ENCODE data around the gene PLEKHD1. TPM values are rescaled to one million over a fixed set of nuclear protein-coding genes. Genes with fewer than 3 reads are reported as not detected.

The PLEKHD1 gene
- total RNA-seq, 1 donor from 2014 or later = 0.14 TPM

- Mint-ChIP-seq H3K27ac (ENCODE audit: unreplicated experiment) (no peak overlapping the region), H3K27me3 (ENCODE audit: low read depth) (no peaks in the 10 kb centered on the region), H3K36me3 (ENCODE audit: low read depth) (peaks cover 6% of the 10 kb centered on the region), H3K9me3 (no peaks in the 10 kb centered on the region), H3K4me1 (no peaks in the 10 kb centered on the region), H3K4me3 (no peak overlapping the region)
- no peak for TF ChIP-seq CTCF (conservative IDR thresholded peaks at IDR 0.05)
- no peak for DNase-seq (ENCODE audit: low read depth, low spot score)
These were observed 32.6 kb upstream of the PLEKHD1 start for GRCh38 chr14:69451941-69452340.

DNA sequence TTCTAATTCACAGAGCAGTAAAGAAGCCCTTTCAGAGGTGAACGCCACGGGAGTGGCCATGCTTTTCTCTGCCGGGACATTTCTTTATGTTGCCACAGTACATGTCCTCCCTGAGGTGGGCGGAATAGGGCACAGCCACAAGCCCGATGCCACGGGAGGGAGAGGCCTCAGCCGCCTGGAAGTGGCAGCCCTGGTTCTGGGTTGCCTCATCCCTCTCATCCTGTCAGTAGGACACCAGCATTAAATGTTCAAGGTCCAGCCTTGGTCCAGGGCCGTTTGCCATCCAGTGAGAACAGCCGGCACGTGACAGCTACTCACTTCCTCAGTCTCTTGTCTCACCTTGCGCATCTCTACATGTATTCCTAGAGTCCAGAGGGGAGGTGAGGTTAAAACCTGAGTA lies 26.2 kb upstream of the PLEKHD1 start:
- H3K27me3 Mint-ChIP-seq (ENCODE audit: low read depth) = no peaks in the 10 kb centered on the region
- H3K4me3 Mint-ChIP-seq = no peak overlapping the region
- H3K9me3 Mint-ChIP-seq = no peaks in the 10 kb centered on the region

DNA sequence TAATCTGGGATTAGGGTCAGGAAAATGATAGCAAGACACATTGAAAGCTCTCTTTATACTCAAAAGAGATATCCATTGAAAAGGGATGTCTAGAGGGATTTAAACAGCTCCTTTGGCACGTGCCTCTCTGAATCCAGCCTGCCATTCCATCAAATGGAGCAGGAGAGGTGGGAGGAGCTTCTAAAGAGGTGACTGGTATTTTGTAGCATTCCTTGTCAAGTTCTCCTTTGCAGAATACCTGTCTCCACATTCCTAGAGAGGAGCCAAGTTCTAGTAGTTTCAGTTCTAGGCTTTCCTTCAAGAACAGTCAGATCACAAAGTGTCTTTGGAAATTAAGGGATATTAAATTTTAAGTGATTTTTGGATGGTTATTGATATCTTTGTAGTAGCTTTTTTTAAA lies 25.4 kb upstream of the PLEKHD1 start:
- H3K4me3 Mint-ChIP-seq = no peak overlapping the region
- TF ChIP-seq CTCF (conservative IDR thresholded peaks at IDR 0.05) = no peak
- H3K36me3 Mint-ChIP-seq (ENCODE audit: low read depth) = peaks cover 3% of the 10 kb centered on the region
- H3K9me3 Mint-ChIP-seq = no peaks in the 10 kb centered on the region
- no peak overlapping the region for H3K27ac Mint-ChIP-seq (ENCODE audit: unreplicated experiment)
- no peaks in the 10 kb centered on the region for H3K27me3 Mint-ChIP-seq (ENCODE audit: low read depth)
- DNase-seq (ENCODE audit: low read depth, low spot score) = no peak
- H3K4me1 Mint-ChIP-seq = no peaks in the 10 kb centered on the region

More for the DNA sequence above, 26.2 kb upstream of the PLEKHD1 start:
- Mint-ChIP-seq H3K27ac (ENCODE audit: unreplicated experiment) (no peak overlapping the region), H3K36me3 (ENCODE audit: low read depth) (peaks cover 3% of the 10 kb centered on the region), H3K4me1 (no peaks in the 10 kb centered on the region)
- no peak for DNase-seq (ENCODE audit: low read depth, low spot score)
- no peak for TF ChIP-seq CTCF (conservative IDR thresholded peaks at IDR 0.05)

DNA sequence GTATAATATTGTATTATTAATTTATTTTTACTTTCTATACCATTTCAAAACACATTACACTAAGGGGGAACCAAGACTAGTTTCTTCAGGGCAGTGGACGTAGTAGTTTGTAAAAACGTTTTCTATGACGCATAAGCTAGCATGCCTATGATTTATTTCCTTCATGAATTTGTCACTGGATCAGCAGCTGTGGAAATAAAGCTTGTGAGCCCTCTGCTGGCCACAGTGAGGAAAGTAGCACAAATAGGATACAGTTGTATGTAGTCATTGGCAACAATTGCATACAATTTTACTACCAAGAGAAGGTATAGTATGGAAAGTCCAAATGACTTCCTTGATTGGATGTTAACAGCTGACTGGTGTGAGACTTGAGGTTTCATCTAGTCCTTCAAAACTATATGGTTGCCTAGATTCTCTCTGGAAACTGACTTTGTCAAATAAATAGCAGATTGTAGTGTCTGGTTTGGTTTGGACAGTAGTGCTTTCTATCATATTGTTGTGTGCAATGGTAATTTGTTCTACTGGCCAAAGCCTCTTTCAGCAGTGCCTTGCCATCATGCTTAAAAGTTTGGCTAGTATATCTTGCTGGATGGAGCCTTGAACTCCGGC lies 24.3 kb upstream of the PLEKHD1 start:
- TF ChIP-seq CTCF (conservative IDR thresholded peaks at IDR 0.05) = peak; percentile 92
- DNase-seq (ENCODE audit: low read depth, low spot score) = peak; percentile 45
- H3K9me3 Mint-ChIP-seq = no peaks in the 10 kb centered on the region

DNA sequence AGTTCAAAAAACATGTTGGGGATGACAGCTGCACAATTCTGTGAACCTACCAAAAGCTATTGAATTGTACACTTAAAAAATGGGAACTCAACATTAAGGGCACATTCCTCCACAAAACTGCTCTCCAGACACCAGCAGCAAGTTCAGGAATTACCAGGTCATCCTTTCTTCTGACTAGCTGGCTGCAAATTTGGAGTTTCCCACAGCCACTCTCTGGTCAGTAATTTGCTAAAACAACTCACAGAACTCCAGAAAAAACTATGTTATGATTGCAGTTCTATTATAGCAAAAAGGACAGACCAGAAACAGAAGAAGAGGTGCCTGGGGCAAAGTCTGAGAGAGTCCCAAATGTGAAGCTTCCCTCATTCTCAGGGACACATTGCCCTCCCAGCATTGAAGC lies 20.1 kb upstream of the PLEKHD1 start:
- TF ChIP-seq CTCF (conservative IDR thresholded peaks at IDR 0.05) = no peak
- no peaks in the 10 kb centered on the region for H3K27me3 Mint-ChIP-seq (ENCODE audit: low read depth)
- H3K4me3 Mint-ChIP-seq = no peak overlapping the region
- no peaks in the 10 kb centered on the region for H3K36me3 Mint-ChIP-seq (ENCODE audit: low read depth)
- DNase-seq (ENCODE audit: low read depth, low spot score) = no peak
- no peak overlapping the region for H3K27ac Mint-ChIP-seq (ENCODE audit: unreplicated experiment)
- no peaks in the 10 kb centered on the region for H3K9me3 Mint-ChIP-seq
- no peaks in the 10 kb centered on the region for H3K4me1 Mint-ChIP-seq

More for the DNA sequence above, 24.3 kb upstream of the PLEKHD1 start:
- Mint-ChIP-seq H3K36me3 (ENCODE audit: low read depth) (peaks cover 3% of the 10 kb centered on the region), H3K4me3 (no peak overlapping the region), H3K27ac (ENCODE audit: unreplicated experiment) (no peak overlapping the region), H3K27me3 (ENCODE audit: low read depth) (no peaks in the 10 kb centered on the region), H3K4me1 (no peaks in the 10 kb centered on the region)
